Loucy (cell line): ENCODE measurements around the gene LSM3.

Experiments used
- H2AFZ ChIP-seq: fragments of 200-600 bp; sonication (generic); 2 replicates; pipeline ENCODE4 v1.6.0; 2016; ENCODE audit warnings: antibody characterized with exemption, mild to moderate bottlenecking, low read length, moderate library complexity
- H3F3A ChIP-seq: fragments of 200-600 bp; 2 replicates; pipeline ENCODE4 v1.6.0; 2016; ENCODE audit warnings: antibody characterized with exemption, low read depth, mild to moderate bottlenecking
- H3K27me3 ChIP-seq: fragments of 200-600 bp; sonication (generic); 2 replicates; pipeline ENCODE4 v1.6.1; 2014; ENCODE audit warnings: low read length, mild to moderate bottlenecking; ENCODE audit not compliant: insufficient read depth, poor library complexity, severe bottlenecking
- H3K36me3 ChIP-seq: fragments of 200-600 bp; sonication (generic); 2 replicates; pipeline ENCODE4 v1.6.1; 2016; ENCODE audit warnings: low read length; ENCODE audit not compliant: insufficient read depth
- H3K4me1 ChIP-seq: fragments of 200-600 bp; sonication (generic); 2 replicates; pipeline ENCODE4 v1.5.1; 2014; ENCODE audit warnings: low read length, mild to moderate bottlenecking; ENCODE audit not compliant: insufficient read depth, poor library complexity, severe bottlenecking
- H3K4me2 ChIP-seq: fragments of 200-600 bp; sonication (generic); 2 replicates; pipeline ENCODE4 v1.6.0; 2014; ENCODE audit warnings: antibody characterized with exemption, low read length, low read depth, mild to moderate bottlenecking; ENCODE audit not compliant: poor library complexity, severe bottlenecking
- H3K4me3 ChIP-seq: fragments of 200-600 bp; sonication (generic); 2 replicates; pipeline ENCODE4 v1.5.1; 2014; ENCODE audit warnings: low read length, mild to moderate bottlenecking, mixed read lengths; ENCODE audit not compliant: poor library complexity, severe bottlenecking
- H3K79me2 ChIP-seq: fragments of 200-600 bp; sonication (generic); 2 replicates; pipeline ENCODE4 v1.6.1; 2014; ENCODE audit warnings: low read length; ENCODE audit not compliant: insufficient read depth
- H3K9ac ChIP-seq: fragments of 200-600 bp; sonication (generic); 2 replicates; pipeline ENCODE4 v1.6.0; 2014; ENCODE audit warnings: mild to moderate bottlenecking, low read depth, low read length, moderate library complexity; ENCODE audit not compliant: poor library complexity, severe bottlenecking
- H3K9me2 ChIP-seq: fragments of 200-600 bp; sonication (generic); replicated peaks from 2 replicates; pipeline ENCODE4 v1.6.1; 2016; ENCODE audit warnings: low read depth, low read length, mixed read lengths
- H3K9me3 ChIP-seq: fragments of 200-600 bp; sonication (generic); 2 replicates; pipeline ENCODE4 v1.6.1; 2014; ENCODE audit warnings: mild to moderate bottlenecking, antibody characterized with exemption, low read length, low read depth; ENCODE audit not compliant: insufficient read depth
- H4K20me1 ChIP-seq: fragments of 200-600 bp; sonication (generic); 2 replicates; pipeline ENCODE4 v1.6.0; 2014; ENCODE audit warnings: antibody characterized with exemption, low read length, mild to moderate bottlenecking; ENCODE audit not compliant: insufficient read depth, poor library complexity, severe bottlenecking
- CTCF ChIP-seq: fragments of 200-600 bp; sonication (generic); conservative IDR thresholded peaks from 2 replicates; pipeline ENCODE4 v1.5.1; 2014; ENCODE audit warnings: mild to moderate bottlenecking, antibody characterized with exemption, low read length
- EZH2phosphoT487 ChIP-seq: fragments of 200-600 bp; IDR thresholded peaks from 2 replicates; pipeline ENCODE4 v1.6.1; 2018; ENCODE audit warnings: antibody characterized with exemption, mild to moderate bottlenecking, moderate library complexity, borderline replicate concordance

The LSM3 gene

GRCh38 chr3:14211621-14212020 is 33.0 kb downstream of the LSM3 start:
- no peaks in the 10 kb centered on the region for H4K20me1 ChIP-seq
- H2AFZ ChIP-seq: no peak overlapping the region
- H3K9me2 ChIP-seq: no peaks in the 10 kb centered on the region
- H3K79me2 ChIP-seq: no peaks in the 10 kb centered on the region
- H3K36me3 ChIP-seq: no peaks in the 10 kb centered on the region
- no peaks in the 10 kb centered on the region for H3K9me3 ChIP-seq
- no peaks in the 10 kb centered on the region for H3K4me1 ChIP-seq
- H3K4me3 ChIP-seq: no peak overlapping the region
- TF ChIP-seq EZH2phosphoT487 (no peak), CTCF (no peak)
- no peaks in the 10 kb centered on the region for H3F3A ChIP-seq
- no peaks in the 10 kb centered on the region for H3K27me3 ChIP-seq
- no peak overlapping the region for H3K4me2 ChIP-seq
- H3K9ac ChIP-seq: no peak overlapping the region

- no peak overlapping the region for H3K9ac ChIP-seq
- H2AFZ ChIP-seq: no peak overlapping the region
- H3K36me3 ChIP-seq: no peaks in the 10 kb centered on the region
- no peaks in the 10 kb centered on the region for H3K9me3 ChIP-seq
- TF ChIP-seq CTCF: no peak
- TF ChIP-seq EZH2phosphoT487: no peak
- H4K20me1 ChIP-seq: no peaks in the 10 kb centered on the region
- no peak overlapping the region for H3K4me2 ChIP-seq
- H3K4me3 ChIP-seq: no peak overlapping the region
- no peaks in the 10 kb centered on the region for H3F3A ChIP-seq
- no peaks in the 10 kb centered on the region for H3K27me3 ChIP-seq
- no peaks in the 10 kb centered on the region for H3K9me2 ChIP-seq
- no peaks in the 10 kb centered on the region for H3K4me1 ChIP-seq
- no peaks in the 10 kb centered on the region for H3K79me2 ChIP-seq
Observed at GRCh38 chr3:14212032-14212431, 33.4 kb downstream of the LSM3 start.

GRCh38 chr3:14213066-14213774 is 34.6 kb downstream of the LSM3 start:
- Histone ChIP-seq H3K79me2 (no peaks in the 10 kb centered on the region), H3K4me3 (no peak overlapping the region), H3K36me3 (no peaks in the 10 kb centered on the region), H3K27me3 (no peaks in the 10 kb centered on the region), H2AFZ (no peak overlapping the region), H3K9me3 (no peaks in the 10 kb centered on the region), H3F3A (no peaks in the 10 kb centered on the region), H3K9ac (no peak overlapping the region), H3K9me2 (no peaks in the 10 kb centered on the region), H3K4me2 (no peak overlapping the region), H4K20me1 (no peaks in the 10 kb centered on the region), H3K4me1 (no peaks in the 10 kb centered on the region)
- TF ChIP-seq CTCF (no peak), EZH2phosphoT487 (no peak)
